ENCODE results near the gene COMMD10. TPM values are rescaled to one million over a fixed set of nuclear protein-coding genes. Genes with fewer than 3 reads are reported as not detected.
A peak's percentile ranks its signal among the peaks of the same experiment; 100 is the strongest.
"Not testable (repeated sequence)": the region's sequence is repeated elsewhere in the genome, so short reads cannot be mapped to it uniquely, and the experiment has no call there.

Gene COMMD10
- total RNA-seq, 1 donor from 2014 or later: 28.6 TPM

DNA sequence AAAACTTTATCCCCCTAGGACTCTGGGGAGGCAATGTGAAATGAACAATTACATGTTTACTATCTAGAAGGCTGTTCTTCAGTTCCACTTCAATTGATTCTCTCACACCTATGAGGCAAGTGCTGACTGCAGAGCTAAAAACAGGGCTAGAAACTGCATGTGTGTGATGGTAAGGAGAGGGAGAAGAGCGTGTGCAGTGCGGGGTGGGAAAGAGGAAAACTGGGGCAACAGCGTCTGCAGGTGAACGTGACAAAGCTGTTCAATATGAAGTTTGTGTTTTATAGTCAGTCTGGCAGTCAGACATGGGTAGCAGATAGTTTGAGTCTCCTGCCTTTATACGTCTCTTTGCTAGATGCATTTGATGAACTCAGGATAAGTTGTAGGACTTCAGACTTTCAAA is 6.6 kb upstream of the COMMD10 start:
- H3K36me3 Mint-ChIP-seq: no peaks in the 10 kb centered on the region
- H3K4me3 Mint-ChIP-seq: no peak overlapping the region
- no peaks in the 10 kb centered on the region for H3K27me3 Mint-ChIP-seq
- no peak for DNase-seq (ENCODE audit: extremely low spot score, unreplicated experiment)
- TF ChIP-seq, protein P1, sequence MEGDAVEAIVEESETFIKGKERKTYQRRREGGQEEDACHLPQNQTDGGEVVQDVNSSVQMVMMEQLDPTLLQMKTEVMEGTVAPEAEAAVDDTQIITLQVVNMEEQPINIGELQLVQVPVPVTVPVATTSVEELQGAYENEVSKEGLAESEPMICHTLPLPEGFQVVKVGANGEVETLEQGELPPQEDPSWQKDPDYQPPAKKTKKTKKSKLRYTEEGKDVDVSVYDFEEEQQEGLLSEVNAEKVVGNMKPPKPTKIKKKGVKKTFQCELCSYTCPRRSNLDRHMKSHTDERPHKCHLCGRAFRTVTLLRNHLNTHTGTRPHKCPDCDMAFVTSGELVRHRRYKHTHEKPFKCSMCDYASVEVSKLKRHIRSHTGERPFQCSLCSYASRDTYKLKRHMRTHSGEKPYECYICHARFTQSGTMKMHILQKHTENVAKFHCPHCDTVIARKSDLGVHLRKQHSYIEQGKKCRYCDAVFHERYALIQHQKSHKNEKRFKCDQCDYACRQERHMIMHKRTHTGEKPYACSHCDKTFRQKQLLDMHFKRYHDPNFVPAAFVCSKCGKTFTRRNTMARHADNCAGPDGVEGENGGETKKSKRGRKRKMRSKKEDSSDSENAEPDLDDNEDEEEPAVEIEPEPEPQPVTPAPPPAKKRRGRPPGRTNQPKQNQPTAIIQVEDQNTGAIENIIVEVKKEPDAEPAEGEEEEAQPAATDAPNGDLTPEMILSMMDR (conservative IDR thresholded peaks at IDR 0.05): no peak
- H3K9me3 Mint-ChIP-seq: no peaks in the 10 kb centered on the region
- H3K4me1 Mint-ChIP-seq (ENCODE audit: unreplicated experiment): peaks cover 5% of the 10 kb centered on the region
- H3K27ac Mint-ChIP-seq: no peak overlapping the region

- Mint-ChIP-seq H3K4me1 (ENCODE audit: unreplicated experiment) (peaks cover 21% of the 10 kb centered on the region), H3K4me3 (peak overlapping the region; percentile 96), H3K27ac (peak overlapping the region; percentile 21), H3K27me3 (no peaks in the 10 kb centered on the region), H3K9me3 (no peaks in the 10 kb centered on the region), H3K36me3 (peaks cover 15% of the 10 kb centered on the region)
- TF ChIP-seq, protein P1 (conservative IDR thresholded peaks at IDR 0.05): no peak
- no peak for DNase-seq (ENCODE audit: extremely low spot score, unreplicated experiment)
Measured at GRCh38 chr5:116084287-116084691, 536 bp upstream of the COMMD10 start.

DNA sequence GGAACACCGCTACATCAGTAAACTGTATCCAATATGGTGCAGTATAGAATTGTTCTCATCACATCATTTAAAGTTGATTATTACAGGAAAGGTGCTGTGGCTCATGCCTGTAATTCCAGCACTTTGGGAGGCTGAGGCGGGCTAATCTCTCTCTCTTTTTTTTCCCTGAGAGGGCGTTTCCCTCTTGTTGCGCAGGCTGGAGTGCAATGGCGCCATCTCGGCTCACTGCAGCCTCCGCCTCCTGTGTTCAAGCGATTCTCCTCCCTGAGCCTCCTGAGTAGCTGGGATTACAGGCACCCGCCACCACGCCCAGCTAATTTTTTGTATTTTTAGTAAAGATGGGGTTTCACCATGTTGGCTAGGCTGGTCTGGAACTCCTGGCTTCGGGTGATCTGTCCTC is 1.5 kb downstream of the COMMD10 start:
- not testable (repeated sequence) for H3K27me3 Mint-ChIP-seq; H3K9me3 Mint-ChIP-seq; DNase-seq (ENCODE audit: extremely low spot score, unreplicated experiment); H3K27ac Mint-ChIP-seq
- H3K4me3 Mint-ChIP-seq: peak overlapping the region; percentile 96
- peaks cover 15% of the 10 kb centered on the region for H3K36me3 Mint-ChIP-seq
- H3K4me1 Mint-ChIP-seq (ENCODE audit: unreplicated experiment): peaks cover 21% of the 10 kb centered on the region

GRCh38 chr5:116088062-116088461 is 3.2 kb downstream of the COMMD10 start:
- TF ChIP-seq, protein P1 (conservative IDR thresholded peaks at IDR 0.05): no peak
- H3K36me3 Mint-ChIP-seq: peaks cover 20% of the 10 kb centered on the region
- peaks cover 16% of the 10 kb centered on the region for H3K4me1 Mint-ChIP-seq (ENCODE audit: unreplicated experiment)
- no peaks in the 10 kb centered on the region for H3K27me3 Mint-ChIP-seq
- no peak overlapping the region for H3K27ac Mint-ChIP-seq
- DNase-seq (ENCODE audit: extremely low spot score, unreplicated experiment): no peak
- peak overlapping the region; percentile 23 for H3K4me3 Mint-ChIP-seq
- H3K9me3 Mint-ChIP-seq: no peaks in the 10 kb centered on the region

DNA sequence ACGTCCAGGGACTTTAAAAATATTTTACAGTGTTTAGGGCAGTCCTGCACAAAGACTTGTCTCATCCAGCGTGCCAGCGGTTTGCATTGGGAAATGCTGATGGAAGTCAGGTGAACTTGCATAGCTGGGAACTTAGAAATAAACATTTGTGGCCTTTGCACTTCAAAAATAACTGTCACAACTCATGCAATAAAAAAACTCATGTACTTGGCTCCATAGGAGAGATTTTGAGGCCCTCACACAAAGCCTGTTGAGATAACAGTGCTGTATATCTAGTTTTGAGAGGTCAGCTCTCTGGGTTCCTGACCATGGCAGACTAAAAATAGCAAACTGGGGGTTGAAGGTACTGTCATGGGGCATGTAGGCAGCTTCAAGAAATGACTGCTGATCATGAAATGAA is 5.5 kb downstream of the COMMD10 start:
- no peak overlapping the region for H3K4me3 Mint-ChIP-seq
- no peak overlapping the region for H3K27ac Mint-ChIP-seq
- TF ChIP-seq, protein P1 (conservative IDR thresholded peaks at IDR 0.05): no peak
- H3K27me3 Mint-ChIP-seq: no peaks in the 10 kb centered on the region
- peaks cover 8% of the 10 kb centered on the region for H3K4me1 Mint-ChIP-seq (ENCODE audit: unreplicated experiment)
- H3K9me3 Mint-ChIP-seq: no peaks in the 10 kb centered on the region
- peaks cover 23% of the 10 kb centered on the region for H3K36me3 Mint-ChIP-seq
- no peak for DNase-seq (ENCODE audit: extremely low spot score, unreplicated experiment)

- no peak for DNase-seq (ENCODE audit: extremely low spot score, unreplicated experiment)
- Mint-ChIP-seq H3K4me1 (ENCODE audit: unreplicated experiment) (no peaks in the 10 kb centered on the region), H3K27me3 (no peaks in the 10 kb centered on the region), H3K4me3 (no peak overlapping the region), H3K27ac (no peak overlapping the region), H3K36me3 (peaks cover 18% of the 10 kb centered on the region), H3K9me3 (no peaks in the 10 kb centered on the region)
- TF ChIP-seq, protein P1 (conservative IDR thresholded peaks at IDR 0.05): no peak
Measured at GRCh38 chr5:116091416-116091815, 6.6 kb downstream of the COMMD10 start.
